H1 (cell line): ENCODE results near the gene EN2.

ENCODE experiments used
- BCL11A ChIP-seq, 2 experiments: IDR thresholded peaks; one replicate each; pipeline ENCODE4 v1.6.1; 2011; ENCODE audit warnings: low read depth in 2 of 2, low read length in 2 of 2, mild to moderate bottlenecking in 2 of 2
- CEBPB ChIP-seq: IDR thresholded peaks from 2 replicates; pipeline ENCODE4 v1.6.1; 2012; ENCODE audit warnings: low read depth, low read length
- CTCF ChIP-seq, 3 experiments: IDR thresholded peaks; 1 replicate in 2 of 3; 2 replicates in 1 of 3; pipeline versions ENCODE4 v1.5.1 to v1.6.1; 2011; ENCODE audit warnings: low read length in 3 of 3, mild to moderate bottlenecking in 3 of 3, inconsistent platforms in 2 of 3, low read depth in 1 of 3, moderate library complexity in 1 of 3; ENCODE audit not compliant: insufficient read depth in 1 of 3; ENCODE audit errors: control extremely low read depth in 1 of 3
- TAF1 ChIP-seq: IDR thresholded peaks from 2 replicates; pipeline ENCODE4 v1.6.1; 2011; ENCODE audit warnings: mild to moderate bottlenecking, low read depth, low read length

- no peak for TF ChIP-seq CEBPB
- TF ChIP-seq TAF1, result no peak
- TF ChIP-seq CTCF (IDR thresholded peaks at IDR 0.05; ENCODE audit: control extremely low read depth in 1 of 3, insufficient read depth in 1 of 3, low read depth in 1 of 3, low read length in 3 of 3), result no peak; a peak in 1 of 4 replicates
- no peak for TF ChIP-seq BCL11A (IDR thresholded peaks at IDR 0.05; ENCODE audit: low read depth in 2 of 2, low read length in 2 of 2)
Measured at GRCh38 chr7:155408651-155409586, 49.0 kb upstream of the EN2 start.
